Retinal pigment epithelial cell (primary cell): ENCODE results near the gene ZNF681.
"Not testable (repeated sequence)": the region's sequence is repeated elsewhere in the genome, so short reads cannot be mapped to it uniquely, and the experiment has no call there.

Experiments used
- DNase-seq: peaks from one replicate; pipeline ENCODE4 v3.0.0-alpha.2; 2010; ENCODE audit warnings: low read depth
- H3K4me3 ChIP-seq: 2 replicates; pipeline ENCODE4 v1.5.1; 2011; ENCODE audit warnings: mild to moderate bottlenecking, low read length, control low read depth, moderate library complexity
- CTCF ChIP-seq: conservative IDR thresholded peaks from 2 replicates; pipeline ENCODE4 v1.5.1; 2011; ENCODE audit warnings: low read depth, low read length, control low read depth, inconsistent platforms

ZNF681 gene

GRCh38 chr19:23716792-23717191, 41.9 kb downstream of the ZNF681 start:
- no peak for TF ChIP-seq CTCF
- no peak for DNase-seq
- no peak overlapping the region for H3K4me3 ChIP-seq

- H3K4me3 ChIP-seq = no peak overlapping the region
- TF ChIP-seq CTCF = no peak
- DNase-seq = no peak
Measured at GRCh38 chr19:23709347-23709746, 49.3 kb downstream of the ZNF681 start.

- no peak for TF ChIP-seq CTCF
- H3K4me3 ChIP-seq = no peak overlapping the region
- no peak for DNase-seq
Measured at GRCh38 chr19:23706657-23707056, 52.0 kb downstream of the ZNF681 start.

- no peak for DNase-seq
- TF ChIP-seq CTCF = no peak
- H3K4me3 ChIP-seq = no peak overlapping the region
Measured at GRCh38 chr19:23699521-23699860, 59.2 kb downstream of the ZNF681 start.

GRCh38 chr19:23698711-23699520, 59.8 kb downstream of the ZNF681 start:
- no peak for TF ChIP-seq CTCF
- peak overlapping the region; percentile 5 for H3K4me3 ChIP-seq
- DNase-seq = no peak

GRCh38 chr19:23692937-23693336, 65.8 kb downstream of the ZNF681 start:
- DNase-seq, H3K4me3 ChIP-seq: not testable (repeated sequence)
